Measurements from ENCODE around the gene FAM20A.

DNA sequence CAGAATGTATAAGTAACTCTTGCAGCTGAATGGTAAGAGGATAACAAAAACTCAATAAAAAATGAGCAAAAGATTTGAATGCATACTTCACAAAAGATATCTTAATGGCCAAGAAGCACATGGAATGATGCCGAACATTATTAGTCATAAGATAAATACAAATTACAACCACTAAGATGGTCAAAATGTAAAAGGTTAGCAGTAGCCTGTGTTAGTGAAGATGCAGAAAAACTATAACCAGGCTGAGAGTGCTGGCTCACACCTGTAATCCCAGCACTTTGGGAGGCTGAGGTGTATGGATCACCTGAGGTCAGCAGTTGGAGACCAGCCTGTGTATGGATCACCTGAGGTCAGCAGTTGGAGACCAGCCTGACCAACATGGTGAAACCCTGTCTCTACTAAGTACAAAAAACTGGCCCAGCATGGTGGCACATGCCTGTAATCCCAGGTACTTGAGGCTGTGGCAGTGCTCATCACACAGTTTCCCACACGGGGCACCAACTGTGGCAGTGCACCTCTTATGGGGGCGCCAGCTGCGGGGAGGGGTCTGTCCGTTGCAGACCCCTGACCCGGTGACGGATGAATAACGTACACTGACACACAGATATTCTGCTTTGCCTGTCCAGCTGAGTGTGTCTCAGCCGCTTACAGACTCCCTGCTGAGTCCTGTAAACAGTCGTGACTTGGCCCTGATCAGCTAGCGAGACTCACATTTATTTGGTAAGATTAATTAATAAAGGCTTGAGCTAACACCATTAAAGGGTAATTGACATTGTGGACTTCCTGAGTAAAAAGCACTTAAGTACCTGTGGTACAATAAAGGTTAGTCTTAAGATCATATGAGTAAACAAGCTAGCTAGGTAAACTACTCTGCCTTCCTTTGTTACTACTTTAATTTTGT, 45.7 kb upstream of the FAM20A start:
- TF ChIP-seq ZNF341 (tag by site-specific recombination; IDR thresholded peaks at IDR 0.05; ENCODE audit: low read depth) = no peak
- TF ChIP-seq CTCF (tag by site-specific recombination; IDR thresholded peaks at IDR 0.05) = no peak
- TF ChIP-seq ZNF530 (tag by site-specific recombination; IDR thresholded peaks at IDR 0.05; ENCODE audit: low read depth) = no peak
- TF ChIP-seq ZNF140 (tag by site-specific recombination; IDR thresholded peaks at IDR 0.05) = no peak
- TF ChIP-seq ZSCAN5A (tag by site-specific recombination; IDR thresholded peaks at IDR 0.05) = no peak
- TF ChIP-seq ZNF324 (tag by site-specific recombination; IDR thresholded peaks at IDR 0.05) = no peak
- TF ChIP-seq ZNF423 (tag by site-specific recombination; IDR thresholded peaks at IDR 0.05) = no peak
- no peak for TF ChIP-seq ZFHX2 (tag by site-specific recombination; conservative IDR thresholded peaks at IDR 0.05)
- no peak for TF ChIP-seq GFI1B (tag by site-specific recombination; IDR thresholded peaks at IDR 0.05)
- TF ChIP-seq, protein P1, sequence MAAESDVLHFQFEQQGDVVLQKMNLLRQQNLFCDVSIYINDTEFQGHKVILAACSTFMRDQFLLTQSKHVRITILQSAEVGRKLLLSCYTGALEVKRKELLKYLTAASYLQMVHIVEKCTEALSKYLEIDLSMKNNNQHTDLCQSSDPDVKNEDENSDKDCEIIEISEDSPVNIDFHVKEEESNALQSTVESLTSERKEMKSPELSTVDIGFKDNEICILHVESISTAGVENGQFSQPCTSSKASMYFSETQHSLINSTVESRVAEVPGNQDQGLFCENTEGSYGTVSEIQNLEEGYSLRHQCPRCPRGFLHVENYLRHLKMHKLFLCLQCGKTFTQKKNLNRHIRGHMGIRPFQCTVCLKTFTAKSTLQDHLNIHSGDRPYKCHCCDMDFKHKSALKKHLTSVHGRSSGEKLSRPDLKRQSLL (tag by site-specific recombination; IDR thresholded peaks at IDR 0.05) = no peak
- TF ChIP-seq, protein P2, sequence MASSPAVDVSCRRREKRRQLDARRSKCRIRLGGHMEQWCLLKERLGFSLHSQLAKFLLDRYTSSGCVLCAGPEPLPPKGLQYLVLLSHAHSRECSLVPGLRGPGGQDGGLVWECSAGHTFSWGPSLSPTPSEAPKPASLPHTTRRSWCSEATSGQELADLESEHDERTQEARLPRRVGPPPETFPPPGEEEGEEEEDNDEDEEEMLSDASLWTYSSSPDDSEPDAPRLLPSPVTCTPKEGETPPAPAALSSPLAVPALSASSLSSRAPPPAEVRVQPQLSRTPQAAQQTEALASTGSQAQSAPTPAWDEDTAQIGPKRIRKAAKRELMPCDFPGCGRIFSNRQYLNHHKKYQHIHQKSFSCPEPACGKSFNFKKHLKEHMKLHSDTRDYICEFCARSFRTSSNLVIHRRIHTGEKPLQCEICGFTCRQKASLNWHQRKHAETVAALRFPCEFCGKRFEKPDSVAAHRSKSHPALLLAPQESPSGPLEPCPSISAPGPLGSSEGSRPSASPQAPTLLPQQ (tag by site-specific recombination; IDR thresholded peaks at IDR 0.05) = no peak

All from HEK293 (cell line).